ENCODE results near the gene ENOX2. TPM values are rescaled to one million over a fixed set of nuclear protein-coding genes. Genes with fewer than 3 reads are reported as not detected.

The ENOX2 gene
- total RNA-seq, 2 donors from 2014 or later: 8.3 to 9.9 TPM

- intact Hi-C loops (cut with DNase I, micrococcal nuclease): no loop called here
- DNase-seq (no peak), ATAC-seq (no peak)
Measured at GRCh38 chrX:130672214-130672613, 230.8 kb downstream of the ENOX2 start.

DNA sequence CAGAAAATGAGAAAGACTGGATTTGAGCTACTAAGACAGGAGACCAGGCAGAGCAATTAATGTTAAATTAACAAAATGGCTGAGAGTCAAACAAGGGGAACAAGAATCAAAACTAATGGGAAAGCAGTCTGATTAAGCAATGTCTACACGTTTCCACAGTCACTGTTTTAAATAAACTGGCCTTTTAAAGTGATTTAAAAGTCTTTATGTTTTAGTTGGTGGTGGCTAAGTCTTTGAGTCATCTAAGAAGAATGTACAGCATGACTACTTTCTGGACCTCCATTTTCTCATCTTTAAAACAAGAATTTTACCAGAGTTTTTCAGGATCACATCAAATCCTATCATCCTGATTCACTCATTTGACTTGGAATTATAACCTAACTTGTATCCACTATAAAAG, 233.8 kb downstream of the ENOX2 start:
- ATAC-seq (no peak), DNase-seq (no peak)
- intact Hi-C loops (cut with DNase I, micrococcal nuclease): no loop called here

GRCh38 chrX:130665263-130665662, 237.7 kb downstream of the ENOX2 start:
- ATAC-seq: no peak
- no peak for DNase-seq
- intact Hi-C loops (cut with DNase I, micrococcal nuclease): no loop called here

DNA sequence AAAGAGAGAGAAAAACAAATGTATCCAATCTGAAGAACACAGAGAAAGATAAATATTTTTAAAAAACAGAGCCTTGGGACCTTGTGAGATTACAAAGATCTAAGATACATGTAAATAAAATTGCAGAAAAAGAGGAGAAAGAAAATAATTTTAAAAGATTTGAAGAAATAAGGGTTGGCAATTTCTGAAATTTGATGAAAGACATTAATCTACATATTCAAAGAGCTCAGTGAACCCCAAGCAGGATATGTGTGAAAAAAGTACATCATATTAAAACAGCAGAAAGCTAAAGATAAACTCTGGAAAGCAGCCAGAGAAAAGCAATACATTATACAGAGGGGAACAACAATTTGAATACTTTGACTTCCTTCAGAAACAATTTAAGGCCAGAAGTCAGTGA, 244.7 kb downstream of the ENOX2 start:
- intact Hi-C loops (cut with DNase I, micrococcal nuclease): no loop called here
- DNase-seq: no peak
- no peak for ATAC-seq

- no peak for DNase-seq
- no peak for ATAC-seq
- intact Hi-C loops (cut with DNase I, micrococcal nuclease): no loop called here
Measured at GRCh38 chrX:130654409-130654950, 248.5 kb downstream of the ENOX2 start.

DNA sequence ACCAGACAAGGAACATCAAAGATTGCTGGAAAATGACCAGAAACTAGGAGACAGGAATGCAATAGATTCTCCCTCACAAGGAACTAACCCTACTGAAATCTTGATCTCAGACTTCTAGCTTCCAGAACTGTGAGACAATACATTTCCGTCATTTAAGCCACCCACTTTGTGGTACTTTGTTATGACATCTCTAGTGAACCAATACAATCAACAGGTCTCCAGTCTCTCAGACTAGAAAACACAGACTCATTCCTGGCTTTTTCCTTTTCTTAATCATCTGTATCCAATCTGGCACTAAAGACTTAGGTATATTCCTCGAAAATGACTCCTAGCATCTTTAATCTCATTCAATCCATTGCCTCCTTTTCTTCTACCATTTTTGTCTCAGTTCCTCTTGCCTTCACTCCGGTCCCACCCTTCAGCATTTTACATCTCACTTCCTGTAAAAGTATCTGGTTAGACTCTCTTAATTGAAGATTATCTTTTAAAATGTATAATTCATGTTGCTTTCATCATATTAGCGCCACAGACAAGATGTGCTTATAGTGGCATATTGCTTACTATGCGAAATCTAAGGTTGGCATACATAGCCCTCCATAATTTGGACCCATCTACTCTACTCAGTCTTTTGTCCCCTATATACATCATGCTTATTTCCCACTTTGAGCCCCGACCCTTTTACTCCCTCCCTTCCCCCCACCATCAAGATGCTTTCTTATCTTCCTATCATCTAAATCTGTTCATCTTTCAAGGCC, 250.0 kb downstream of the ENOX2 start:
- DNase-seq (no peak), ATAC-seq (no peak)
- intact Hi-C loops (cut with DNase I, micrococcal nuclease): no loop called here

DNA sequence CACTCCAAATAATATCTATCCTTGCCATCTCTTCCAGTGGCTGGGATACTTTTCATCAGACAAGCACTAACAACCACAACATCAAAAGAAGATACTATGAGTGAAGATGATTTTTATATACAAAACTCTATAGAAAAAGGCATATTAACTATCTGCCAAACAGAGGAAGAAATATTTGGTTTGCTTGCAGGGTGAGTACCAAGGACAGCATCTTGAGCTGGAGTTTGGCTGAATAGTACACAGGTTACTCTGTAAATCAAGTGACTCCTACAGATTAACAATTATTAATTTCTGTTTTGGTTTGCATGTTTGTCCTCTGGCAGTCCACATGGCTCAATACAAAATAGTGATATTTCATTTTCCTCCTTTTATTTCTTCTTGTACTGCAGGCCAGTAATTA, 253.3 kb downstream of the ENOX2 start:
- ATAC-seq (no peak), DNase-seq (no peak)
- intact Hi-C loops (cut with DNase I, micrococcal nuclease): no loop called here

GRCh38 chrX:130647468-130647867, 255.5 kb downstream of the ENOX2 start:
- intact Hi-C loops (cut with DNase I, micrococcal nuclease): no loop called here
- ATAC-seq: no peak
- no peak for DNase-seq

GRCh38 chrX:130645955-130646583, 256.9 kb downstream of the ENOX2 start:
- peak in 1 of 2 donors; percentile 16 for DNase-seq
- peak; percentile 60 for ATAC-seq
- intact Hi-C loops (cut with DNase I, micrococcal nuclease): no loop called here

DNA sequence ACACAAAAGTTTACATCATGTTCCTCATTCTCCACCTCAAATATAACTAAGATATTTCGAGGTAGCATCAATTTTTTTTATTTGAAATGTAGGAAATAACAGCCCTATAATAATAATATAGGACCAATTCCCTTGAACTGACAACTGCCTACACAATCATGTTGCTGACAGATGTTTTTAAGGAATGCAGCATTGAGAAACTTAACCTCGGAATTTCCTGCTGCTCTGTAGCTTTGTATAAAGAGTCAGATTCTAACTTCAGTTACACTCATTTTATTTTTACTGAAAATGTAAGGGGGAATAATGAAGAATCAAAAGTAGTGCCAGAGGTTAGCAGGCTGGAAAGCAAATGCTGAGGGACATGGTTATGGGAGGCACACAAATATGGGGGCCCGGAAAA, 265.4 kb downstream of the ENOX2 start:
- no peak for DNase-seq
- intact Hi-C loops (cut with DNase I, micrococcal nuclease): no loop called here
- no peak for ATAC-seq

DNA sequence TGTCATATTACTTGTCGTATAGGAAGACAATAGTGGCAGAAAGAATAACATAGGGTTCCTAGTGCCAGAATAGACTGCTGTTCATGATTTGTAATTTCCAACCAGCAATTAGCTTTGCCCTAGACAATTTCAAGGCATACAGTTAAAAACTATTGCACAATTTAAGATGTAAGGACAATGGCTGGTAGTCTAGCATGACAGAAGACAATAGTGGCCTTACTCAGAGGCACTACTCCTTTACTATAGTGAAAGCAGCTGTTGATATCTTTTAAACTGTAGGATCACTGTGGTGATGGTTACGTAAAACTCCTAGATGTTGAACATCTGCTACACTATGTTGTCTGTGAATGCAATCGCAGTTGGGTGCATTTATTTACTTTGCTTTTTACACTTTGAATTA, 266.7 kb downstream of the ENOX2 start:
- ATAC-seq (no peak), DNase-seq (no peak)
- intact Hi-C loops (cut with DNase I, micrococcal nuclease): no loop called here

GRCh38 chrX:130631011-130631410, 272.0 kb downstream of the ENOX2 start:
- intact Hi-C loops (cut with DNase I, micrococcal nuclease): no loop called here
- DNase-seq (no peak), ATAC-seq (no peak)

DNA sequence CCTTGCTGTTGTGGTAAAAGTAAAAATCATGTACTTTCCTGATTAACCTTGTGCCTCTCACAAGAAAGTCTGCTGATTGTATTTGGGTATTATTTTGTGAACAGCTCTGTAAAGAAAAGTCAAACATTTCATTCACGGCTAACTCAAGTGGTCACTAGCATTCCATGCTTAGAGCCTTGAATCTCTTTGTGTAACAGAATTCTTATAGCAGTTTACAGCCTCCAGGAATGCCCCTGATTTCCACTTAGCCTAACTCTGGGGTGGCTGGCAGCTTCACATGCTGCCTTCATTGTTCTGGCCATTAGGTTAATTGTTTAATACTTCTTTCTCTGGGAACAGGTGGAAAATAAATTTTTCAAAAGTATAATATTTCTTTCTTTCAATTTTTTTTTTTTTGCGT, 274.5 kb downstream of the ENOX2 start:
- ATAC-seq (no peak), DNase-seq (no peak)
- intact Hi-C loops (cut with DNase I, micrococcal nuclease): no loop called here

- no peak for ATAC-seq
Measured at GRCh38 chrX:130626521-130626920, 276.5 kb downstream of the ENOX2 start.

GRCh38 chrX:130625386-130625785, 277.6 kb downstream of the ENOX2 start:
- no peak for DNase-seq
- intact Hi-C loops (cut with DNase I, micrococcal nuclease): no loop called here
- ATAC-seq: no peak

More at GRCh38 chrX:130626521-130626920, 276.5 kb downstream of the ENOX2 start:
- intact Hi-C loops (cut with DNase I, micrococcal nuclease): no loop called here
- DNase-seq: no peak

GRCh38 chrX:130623518-130623917, 279.5 kb downstream of the ENOX2 start:
- intact Hi-C loops (cut with DNase I, micrococcal nuclease): no loop called here
- DNase-seq (no peak), ATAC-seq (no peak)

- intact Hi-C loops (cut with DNase I, micrococcal nuclease): no loop called here
- DNase-seq (no peak), ATAC-seq (no peak)
Measured at GRCh38 chrX:130615941-130616340, 287.1 kb downstream of the ENOX2 start.

DNA sequence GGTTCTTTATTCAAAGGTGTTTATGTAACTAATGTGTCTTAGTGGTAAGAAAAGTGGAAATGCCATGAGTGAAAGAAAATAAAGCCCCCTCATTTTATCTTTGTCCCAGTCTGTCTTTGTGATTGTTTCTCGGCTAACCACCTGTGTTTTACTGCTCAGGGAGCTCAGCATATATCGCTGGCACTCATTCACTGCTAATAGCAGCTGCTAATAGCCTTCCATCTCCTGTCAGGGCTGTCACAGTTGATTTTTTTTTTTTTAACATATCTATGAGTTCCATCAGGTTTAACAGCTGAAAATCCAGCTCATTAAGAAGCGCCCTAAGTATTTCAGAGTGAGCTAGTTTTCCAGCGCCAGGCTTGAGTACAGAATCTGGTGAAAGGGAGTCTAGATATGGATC, 295.6 kb downstream of the ENOX2 start:
- ATAC-seq: no peak
- no peak for DNase-seq
- intact Hi-C loops (cut with DNase I, micrococcal nuclease): no loop called here

DNA sequence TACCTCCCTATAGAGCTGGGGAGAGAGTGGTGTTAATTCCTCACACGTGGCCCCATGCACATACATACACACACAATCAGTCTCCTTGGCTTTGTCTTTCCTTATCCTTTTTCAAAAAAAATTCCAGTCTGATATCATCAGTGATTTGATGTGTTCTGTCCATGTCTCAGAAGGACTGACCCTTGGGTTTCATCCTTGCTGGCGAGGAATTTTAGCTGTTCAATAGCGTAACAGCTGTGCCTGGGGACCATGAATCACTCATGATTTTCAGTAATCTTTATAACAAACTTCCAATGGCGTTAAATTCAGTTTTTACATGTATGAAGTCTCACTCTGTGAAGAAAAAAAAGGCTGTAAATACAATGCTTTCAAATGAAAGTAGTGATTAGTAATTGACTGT, 296.6 kb downstream of the ENOX2 start:
- intact Hi-C loops (cut with DNase I, micrococcal nuclease): no loop called here
- ATAC-seq: no peak
- DNase-seq: no peak

DNA sequence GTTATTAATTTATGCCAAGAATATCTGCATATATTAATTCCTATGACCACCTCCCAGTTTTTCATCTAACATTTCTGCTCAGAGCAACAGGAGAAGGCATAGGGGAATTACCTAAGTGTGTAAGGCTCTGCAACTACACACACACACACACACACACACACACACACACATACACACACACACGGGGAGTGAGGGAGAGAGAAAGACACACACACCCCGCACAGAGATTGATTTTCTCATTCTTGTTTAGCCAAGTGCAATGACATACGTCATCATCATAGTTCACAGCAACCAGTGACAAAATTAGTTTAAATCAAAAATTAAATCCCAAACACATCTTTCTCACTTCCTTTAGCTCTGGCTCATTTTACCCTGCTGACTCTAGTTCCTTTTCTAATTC, 298.1 kb downstream of the ENOX2 start:
- intact Hi-C loops (cut with DNase I, micrococcal nuclease): no loop called here
- no peak for DNase-seq
- no peak for ATAC-seq
